SU-DHL-6 (cell line): ENCODE measurements around the gene NPAS3.

ENCODE experiments used
- H2AFZ ChIP-seq: fragments of 200-600 bp; sonication (generic); 2 replicates; pipeline ENCODE4 v1.6.1; 2014; ENCODE audit warnings: low read depth, mild to moderate bottlenecking, moderate library complexity, mixed read lengths, antibody characterized with exemption, low read length; ENCODE audit not compliant: severe bottlenecking
- H3F3A ChIP-seq: fragments of 200-600 bp; shearing (Covaris generic); 2 replicates; pipeline ENCODE4 v1.6.0; 2016; ENCODE audit warnings: antibody characterized with exemption, mild to moderate bottlenecking; ENCODE audit not compliant: insufficient read depth
- H3K27ac ChIP-seq: fragments of 200-600 bp; sonication (generic); 2 replicates; pipeline ENCODE4 v1.5.1; 2016; ENCODE audit warnings: low read depth, mild to moderate bottlenecking, low read length, moderate library complexity, mixed read lengths
- H3K27me3 ChIP-seq: fragments of 200-600 bp; sonication (generic), shearing (Covaris generic); 2 replicates; pipeline ENCODE4 v1.6.0; 2014; ENCODE audit warnings: mild to moderate bottlenecking, low read length
- H3K36me3 ChIP-seq: fragments of 200-600 bp; sonication (generic); 2 replicates; pipeline ENCODE4 v1.6.1; 2014; ENCODE audit warnings: mild to moderate bottlenecking, low read length, mixed read lengths
- H3K4me2 ChIP-seq: fragments of 300-600, 200-600 bp; shearing (Covaris generic), sonication (generic); 2 replicates; pipeline ENCODE4 v1.6.0; 2014; ENCODE audit warnings: low read length, low read depth, mild to moderate bottlenecking; ENCODE audit not compliant: poor library complexity, severe bottlenecking
- H3K4me3 ChIP-seq: fragments of 200-600 bp; sonication (generic); 2 replicates; pipeline ENCODE4 v1.5.1; 2014; ENCODE audit warnings: antibody characterized with exemption, low read length, mild to moderate bottlenecking, mixed read lengths; ENCODE audit not compliant: insufficient read depth, poor library complexity, severe bottlenecking
- H3K79me2 ChIP-seq: fragments of 200-600 bp; sonication (generic); 2 replicates; pipeline ENCODE4 v1.6.1; 2014; ENCODE audit warnings: mild to moderate bottlenecking, low read length, moderate library complexity; ENCODE audit not compliant: insufficient read depth
- H3K9ac ChIP-seq: fragments of 200-600 bp; sonication (generic); 2 replicates; pipeline ENCODE4 v1.7.0; 2014; ENCODE audit warnings: mild to moderate bottlenecking, low read length
- H3K9me2 ChIP-seq: fragments of 200-600 bp; sonication (generic); replicated peaks from 2 replicates; pipeline ENCODE4 v1.6.1; 2014; ENCODE audit warnings: low read length; ENCODE audit not compliant: insufficient read depth
- H3K9me3 ChIP-seq: fragments of 200-600 bp; sonication (generic); 2 replicates; pipeline ENCODE4 v1.6.1; 2014; ENCODE audit warnings: low read length, mixed read lengths; ENCODE audit not compliant: insufficient read depth
- H4K20me1 ChIP-seq: fragments of 200-600 bp; sonication (generic); 2 replicates; pipeline ENCODE4 v1.6.1; 2014; ENCODE audit warnings: low read depth, mild to moderate bottlenecking, antibody characterized with exemption, low read length, moderate library complexity, mixed read lengths
- EZH2phosphoT487 ChIP-seq: fragments of 200-600 bp; sonication (generic), shearing (Covaris generic); conservative IDR thresholded peaks from 2 replicates; pipeline ENCODE4 v1.6.1; 2018; ENCODE audit warnings: mild to moderate bottlenecking, antibody characterized with exemption, low read length, moderate library complexity, mixed read lengths
- TF ChIP-seq, protein P1 (sequence below): fragments of 200-600 bp; sonication (generic); IDR thresholded peaks from one replicate; pipeline ENCODE4 v1.5.1; 2017; ENCODE audit warnings: antibody characterized with exemption, mild to moderate bottlenecking, low read length, moderate library complexity; ENCODE audit not compliant: insufficient read depth, poor library complexity, severe bottlenecking

Gene NPAS3

GRCh38 chr14:33808187-33808586, 869.5 kb downstream of the NPAS3 start:
- Histone ChIP-seq H2AFZ (no peak overlapping the region), H3F3A (no peaks in the 10 kb centered on the region), H3K79me2 (no peaks in the 10 kb centered on the region)

GRCh38 chr14:33809396-33809981, 870.8 kb downstream of the NPAS3 start:
- H3K4me2 ChIP-seq: no peak overlapping the region
- H3K27ac ChIP-seq: no peak overlapping the region
- H3K4me3 ChIP-seq: no peak overlapping the region
- H3K9me2 ChIP-seq: no peaks in the 10 kb centered on the region
- H4K20me1 ChIP-seq: no peaks in the 10 kb centered on the region
- H3K9me3 ChIP-seq: no peaks in the 10 kb centered on the region
- no peak overlapping the region for H3K9ac ChIP-seq
- no peaks in the 10 kb centered on the region for H3K36me3 ChIP-seq
- no peaks in the 10 kb centered on the region for H3K27me3 ChIP-seq
- no peaks in the 10 kb centered on the region for H3F3A ChIP-seq
- H2AFZ ChIP-seq: no peak overlapping the region
- no peaks in the 10 kb centered on the region for H3K79me2 ChIP-seq
- TF ChIP-seq EZH2phosphoT487: no peak
- TF ChIP-seq, protein P1, sequence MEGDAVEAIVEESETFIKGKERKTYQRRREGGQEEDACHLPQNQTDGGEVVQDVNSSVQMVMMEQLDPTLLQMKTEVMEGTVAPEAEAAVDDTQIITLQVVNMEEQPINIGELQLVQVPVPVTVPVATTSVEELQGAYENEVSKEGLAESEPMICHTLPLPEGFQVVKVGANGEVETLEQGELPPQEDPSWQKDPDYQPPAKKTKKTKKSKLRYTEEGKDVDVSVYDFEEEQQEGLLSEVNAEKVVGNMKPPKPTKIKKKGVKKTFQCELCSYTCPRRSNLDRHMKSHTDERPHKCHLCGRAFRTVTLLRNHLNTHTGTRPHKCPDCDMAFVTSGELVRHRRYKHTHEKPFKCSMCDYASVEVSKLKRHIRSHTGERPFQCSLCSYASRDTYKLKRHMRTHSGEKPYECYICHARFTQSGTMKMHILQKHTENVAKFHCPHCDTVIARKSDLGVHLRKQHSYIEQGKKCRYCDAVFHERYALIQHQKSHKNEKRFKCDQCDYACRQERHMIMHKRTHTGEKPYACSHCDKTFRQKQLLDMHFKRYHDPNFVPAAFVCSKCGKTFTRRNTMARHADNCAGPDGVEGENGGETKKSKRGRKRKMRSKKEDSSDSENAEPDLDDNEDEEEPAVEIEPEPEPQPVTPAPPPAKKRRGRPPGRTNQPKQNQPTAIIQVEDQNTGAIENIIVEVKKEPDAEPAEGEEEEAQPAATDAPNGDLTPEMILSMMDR: no peak

More at GRCh38 chr14:33808187-33808586, 869.5 kb downstream of the NPAS3 start:
- Histone ChIP-seq H3K4me2 (no peak overlapping the region), H3K4me3 (no peak overlapping the region), H3K9me3 (no peaks in the 10 kb centered on the region), H3K27ac (no peak overlapping the region), H3K9me2 (no peaks in the 10 kb centered on the region), H3K9ac (no peak overlapping the region), H3K27me3 (no peaks in the 10 kb centered on the region), H4K20me1 (no peaks in the 10 kb centered on the region), H3K36me3 (no peaks in the 10 kb centered on the region)
- TF ChIP-seq, protein P1: no peak
- no peak for TF ChIP-seq EZH2phosphoT487

DNA sequence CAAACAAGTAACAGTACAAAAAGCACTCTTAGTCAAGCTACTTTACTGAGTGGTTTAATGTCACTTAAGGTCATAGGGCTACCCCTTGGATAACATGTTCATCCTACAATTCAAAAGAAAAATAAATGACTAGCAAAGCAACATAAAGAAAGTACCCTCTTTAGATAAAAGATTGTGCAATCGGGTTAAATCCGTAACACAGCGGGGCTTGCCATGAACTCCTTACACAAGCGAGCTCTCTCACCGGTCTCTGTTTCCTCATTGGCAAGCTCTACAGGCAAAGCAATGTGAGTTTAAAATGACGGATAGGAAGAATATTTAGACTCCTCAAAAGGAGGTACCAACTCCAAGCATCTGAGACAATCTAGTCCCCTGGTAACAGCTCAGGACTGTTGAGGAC, 871.6 kb downstream of the NPAS3 start:
- Histone ChIP-seq H2AFZ (no peak overlapping the region), H4K20me1 (no peaks in the 10 kb centered on the region), H3K9me2 (no peaks in the 10 kb centered on the region), H3K27ac (no peak overlapping the region), H3K4me3 (no peak overlapping the region), H3K9ac (no peak overlapping the region), H3K27me3 (no peaks in the 10 kb centered on the region), H3K4me2 (no peak overlapping the region), H3K36me3 (no peaks in the 10 kb centered on the region), H3K79me2 (no peaks in the 10 kb centered on the region), H3K9me3 (no peaks in the 10 kb centered on the region), H3F3A (no peaks in the 10 kb centered on the region)
- TF ChIP-seq EZH2phosphoT487: no peak
- TF ChIP-seq, protein P1: no peak
